ENCODE results near the gene ZNF222. TPM values are rescaled to one million over a fixed set of nuclear protein-coding genes. Genes with fewer than 3 reads are reported as not detected.

The ZNF222 gene
- total RNA-seq, 1 experiment from 2014 or later, result 3.4 TPM

DNA sequence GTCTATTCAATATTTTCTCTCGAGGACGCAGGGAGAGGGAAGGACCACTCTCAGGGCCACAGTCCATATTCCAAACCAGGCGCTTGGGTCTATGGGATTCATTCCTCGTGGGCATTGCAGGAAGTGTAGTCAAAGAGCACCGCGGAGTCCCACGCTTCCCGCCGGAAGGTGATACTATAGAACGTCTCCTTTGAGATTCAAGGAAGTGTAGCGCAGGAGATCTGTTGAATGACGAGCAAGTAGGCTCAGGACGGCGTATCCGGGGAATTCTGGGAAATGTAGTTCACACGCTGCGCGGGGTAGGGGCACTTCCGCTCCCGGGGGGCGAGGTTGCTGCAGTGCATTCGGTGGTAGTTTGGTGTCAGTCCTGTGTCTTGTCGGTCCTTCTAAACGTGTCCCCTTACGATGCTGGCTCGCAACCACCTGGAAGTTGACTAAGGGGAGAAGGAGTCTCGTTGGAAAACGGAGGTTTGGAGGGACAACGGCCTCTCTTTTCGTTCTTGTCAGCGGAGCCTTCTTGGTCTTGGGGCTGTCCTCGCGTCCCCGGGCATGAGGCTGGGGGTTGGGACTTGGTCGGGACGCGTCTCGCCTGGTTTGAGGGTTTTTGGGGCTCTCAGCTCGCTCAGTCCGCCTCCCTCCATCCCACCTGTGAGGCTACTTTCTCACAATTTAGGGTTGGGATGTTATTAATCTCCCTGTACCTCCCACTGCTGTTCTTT is 46.8 kb downstream of the ZNF222 start, which contains the start of gene ZNF284 (continued):
- peak; percentile 68; the same call in 1 of the 2 replicates for TF ChIP-seq CREM (CRISPR knock-in tag; IDR thresholded peaks at IDR 0.05)
- no peak for TF ChIP-seq ERG (CRISPR knock-in tag; IDR thresholded peaks at IDR 0.05)
- TF ChIP-seq KAT7 (CRISPR knock-in tag; IDR thresholded peaks at IDR 0.05; ENCODE audit: borderline replicate concordance), result no peak
- no peak for TF ChIP-seq PREB (CRISPR knock-in tag; IDR thresholded peaks at IDR 0.05; ENCODE audit: borderline replicate concordance)
- TF ChIP-seq ZNF423 (CRISPR knock-in tag; IDR thresholded peaks at IDR 0.05), result no peak
- TF ChIP-seq FOXP1 (CRISPR knock-in tag; IDR thresholded peaks at IDR 0.05; ENCODE audit: borderline replicate concordance), result 0 out of 2 replicates have a peak, but pooled peaks have one; percentile 62
- TF ChIP-seq SP1 (CRISPR knock-in tag; conservative IDR thresholded peaks at IDR 0.05), result 0 out of 2 replicates have a peak, but pooled peaks have one; percentile 24
- TF ChIP-seq FOXK1 (CRISPR knock-in tag; IDR thresholded peaks at IDR 0.05), result peak; percentile 18; the same call in 1 of the 2 replicates
- TF ChIP-seq ZNF281 (CRISPR knock-in tag; IDR thresholded peaks at IDR 0.05), result no peak
- no peak for TF ChIP-seq NR2C2 (CRISPR knock-in tag; IDR thresholded peaks at IDR 0.05)
- TF ChIP-seq, protein P1, sequence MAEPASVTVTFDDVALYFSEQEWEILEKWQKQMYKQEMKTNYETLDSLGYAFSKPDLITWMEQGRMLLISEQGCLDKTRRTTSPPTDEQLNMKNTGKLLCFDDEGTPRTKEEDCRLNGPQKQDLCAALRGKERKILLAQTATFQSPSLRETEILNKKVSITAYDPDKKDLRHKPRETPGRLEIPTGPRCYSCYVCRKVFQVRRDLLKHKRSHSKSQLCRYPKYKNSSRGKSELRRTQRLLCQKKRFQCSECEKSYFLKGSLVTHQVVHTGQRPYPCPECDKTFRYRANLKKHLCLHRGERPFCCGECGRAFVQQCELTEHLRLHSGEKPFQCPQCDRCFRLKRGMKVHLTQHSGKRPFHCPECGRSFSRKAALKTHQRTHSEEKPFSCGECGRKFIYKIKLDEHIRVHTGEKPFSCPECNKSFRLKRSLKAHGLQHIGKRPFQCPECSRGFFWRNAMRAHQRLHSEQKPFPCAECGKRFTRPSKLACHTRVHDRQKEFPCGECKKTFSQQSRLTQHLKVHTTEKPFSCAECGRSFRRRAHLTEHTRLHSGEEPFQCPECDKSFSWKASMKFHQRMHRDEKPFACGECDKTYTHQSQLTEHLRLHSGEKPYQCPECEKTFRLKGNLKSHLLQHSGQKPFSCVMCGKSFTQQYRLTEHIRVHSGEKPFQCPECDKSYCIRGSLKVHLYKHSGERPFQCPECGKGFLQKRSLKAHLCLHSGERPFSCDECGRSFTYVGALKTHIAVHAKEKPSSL (CRISPR knock-in tag; conservative IDR thresholded peaks at IDR 0.05), result no peak
- no peak for TF ChIP-seq ZNF671 (CRISPR knock-in tag; IDR thresholded peaks at IDR 0.05)
- TF ChIP-seq SMAD3 (CRISPR knock-in tag; IDR thresholded peaks at IDR 0.05; ENCODE audit: borderline replicate concordance), result no peak
- TF ChIP-seq ZNF317 (CRISPR knock-in tag; IDR thresholded peaks at IDR 0.05; ENCODE audit: borderline replicate concordance, low read depth), result 0 out of 2 replicates have a peak, but pooled peaks have one; percentile 27
- peak; percentile 50; the same call in 1 of the 2 replicates for TF ChIP-seq MYBL2 (CRISPR knock-in tag; IDR thresholded peaks at IDR 0.05)
- no peak for TF ChIP-seq MLX (CRISPR knock-in tag; IDR thresholded peaks at IDR 0.05)
- no peak for TF ChIP-seq TCF7 (CRISPR knock-in tag; IDR thresholded peaks at IDR 0.05; ENCODE audit: low read depth)
- TF ChIP-seq ATF1 (CRISPR knock-in tag; IDR thresholded peaks at IDR 0.05), result no peak
- peak; percentile 52; the same call in 1 of the 2 replicates for TF ChIP-seq GABPB1 (CRISPR knock-in tag; IDR thresholded peaks at IDR 0.05)
- no peak for TF ChIP-seq TP53 (CRISPR knock-in tag; IDR thresholded peaks at IDR 0.05)
- no peak for TF ChIP-seq IRF2 (CRISPR knock-in tag; IDR thresholded peaks at IDR 0.05; ENCODE audit: borderline replicate concordance, low read depth)
- TF ChIP-seq, protein P2, sequence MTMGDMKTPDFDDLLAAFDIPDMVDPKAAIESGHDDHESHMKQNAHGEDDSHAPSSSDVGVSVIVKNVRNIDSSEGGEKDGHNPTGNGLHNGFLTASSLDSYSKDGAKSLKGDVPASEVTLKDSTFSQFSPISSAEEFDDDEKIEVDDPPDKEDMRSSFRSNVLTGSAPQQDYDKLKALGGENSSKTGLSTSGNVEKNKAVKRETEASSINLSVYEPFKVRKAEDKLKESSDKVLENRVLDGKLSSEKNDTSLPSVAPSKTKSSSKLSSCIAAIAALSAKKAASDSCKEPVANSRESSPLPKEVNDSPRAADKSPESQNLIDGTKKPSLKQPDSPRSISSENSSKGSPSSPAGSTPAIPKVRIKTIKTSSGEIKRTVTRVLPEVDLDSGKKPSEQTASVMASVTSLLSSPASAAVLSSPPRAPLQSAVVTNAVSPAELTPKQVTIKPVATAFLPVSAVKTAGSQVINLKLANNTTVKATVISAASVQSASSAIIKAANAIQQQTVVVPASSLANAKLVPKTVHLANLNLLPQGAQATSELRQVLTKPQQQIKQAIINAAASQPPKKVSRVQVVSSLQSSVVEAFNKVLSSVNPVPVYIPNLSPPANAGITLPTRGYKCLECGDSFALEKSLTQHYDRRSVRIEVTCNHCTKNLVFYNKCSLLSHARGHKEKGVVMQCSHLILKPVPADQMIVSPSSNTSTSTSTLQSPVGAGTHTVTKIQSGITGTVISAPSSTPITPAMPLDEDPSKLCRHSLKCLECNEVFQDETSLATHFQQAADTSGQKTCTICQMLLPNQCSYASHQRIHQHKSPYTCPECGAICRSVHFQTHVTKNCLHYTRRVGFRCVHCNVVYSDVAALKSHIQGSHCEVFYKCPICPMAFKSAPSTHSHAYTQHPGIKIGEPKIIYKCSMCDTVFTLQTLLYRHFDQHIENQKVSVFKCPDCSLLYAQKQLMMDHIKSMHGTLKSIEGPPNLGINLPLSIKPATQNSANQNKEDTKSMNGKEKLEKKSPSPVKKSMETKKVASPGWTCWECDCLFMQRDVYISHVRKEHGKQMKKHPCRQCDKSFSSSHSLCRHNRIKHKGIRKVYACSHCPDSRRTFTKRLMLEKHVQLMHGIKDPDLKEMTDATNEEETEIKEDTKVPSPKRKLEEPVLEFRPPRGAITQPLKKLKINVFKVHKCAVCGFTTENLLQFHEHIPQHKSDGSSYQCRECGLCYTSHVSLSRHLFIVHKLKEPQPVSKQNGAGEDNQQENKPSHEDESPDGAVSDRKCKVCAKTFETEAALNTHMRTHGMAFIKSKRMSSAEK (CRISPR knock-in tag; IDR thresholded peaks at IDR 0.05; ENCODE audit: borderline replicate concordance), result no peak

Measured in WTC11 (cell line).